ENCODE measurements around the gene SEMA4D.

DNA sequence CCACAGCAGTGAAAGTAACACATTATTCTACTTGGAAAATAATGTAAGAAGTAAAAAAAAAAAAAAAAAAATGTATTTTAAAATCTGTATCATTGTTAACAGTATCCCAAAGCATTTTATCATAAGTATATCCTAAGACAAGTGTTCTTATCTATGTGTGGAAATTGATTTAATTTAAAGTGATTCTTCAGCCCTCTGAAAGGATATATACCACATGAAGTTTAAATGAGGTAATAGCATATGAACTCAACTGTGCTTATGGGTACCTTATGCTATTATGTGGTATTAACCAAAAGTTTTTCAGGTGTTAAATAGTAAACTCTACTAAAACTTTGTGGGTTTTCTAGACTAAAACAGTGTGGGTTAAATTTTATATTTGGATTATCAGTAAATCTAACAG is 182.4 kb downstream of the SEMA4D start:
- TF ChIP-seq, protein P1, sequence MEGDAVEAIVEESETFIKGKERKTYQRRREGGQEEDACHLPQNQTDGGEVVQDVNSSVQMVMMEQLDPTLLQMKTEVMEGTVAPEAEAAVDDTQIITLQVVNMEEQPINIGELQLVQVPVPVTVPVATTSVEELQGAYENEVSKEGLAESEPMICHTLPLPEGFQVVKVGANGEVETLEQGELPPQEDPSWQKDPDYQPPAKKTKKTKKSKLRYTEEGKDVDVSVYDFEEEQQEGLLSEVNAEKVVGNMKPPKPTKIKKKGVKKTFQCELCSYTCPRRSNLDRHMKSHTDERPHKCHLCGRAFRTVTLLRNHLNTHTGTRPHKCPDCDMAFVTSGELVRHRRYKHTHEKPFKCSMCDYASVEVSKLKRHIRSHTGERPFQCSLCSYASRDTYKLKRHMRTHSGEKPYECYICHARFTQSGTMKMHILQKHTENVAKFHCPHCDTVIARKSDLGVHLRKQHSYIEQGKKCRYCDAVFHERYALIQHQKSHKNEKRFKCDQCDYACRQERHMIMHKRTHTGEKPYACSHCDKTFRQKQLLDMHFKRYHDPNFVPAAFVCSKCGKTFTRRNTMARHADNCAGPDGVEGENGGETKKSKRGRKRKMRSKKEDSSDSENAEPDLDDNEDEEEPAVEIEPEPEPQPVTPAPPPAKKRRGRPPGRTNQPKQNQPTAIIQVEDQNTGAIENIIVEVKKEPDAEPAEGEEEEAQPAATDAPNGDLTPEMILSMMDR (IDR thresholded peaks at IDR 0.05; ENCODE audit: poor library complexity, severe bottlenecking) = no peak
- TF ChIP-seq EZH2 (IDR thresholded peaks at IDR 0.05; ENCODE audit: borderline replicate concordance, insufficient read depth, low read length, poor library complexity, severe bottlenecking) = no peak
- TF ChIP-seq RAD21 (conservative IDR thresholded peaks at IDR 0.05) = no peak
- TF ChIP-seq REST (IDR thresholded peaks at IDR 0.05; ENCODE audit: borderline replicate concordance) = no peak
- no peak for TF ChIP-seq POLR2AphosphoS5 (IDR thresholded peaks at IDR 0.05)
- TF ChIP-seq EP300 (conservative IDR thresholded peaks at IDR 0.05; ENCODE audit: poor library complexity, severe bottlenecking) = no peak
- no peak for TF ChIP-seq MXI1 (conservative IDR thresholded peaks at IDR 0.05; ENCODE audit: poor library complexity, severe bottlenecking)
- no peak for TF ChIP-seq SMC3 (conservative IDR thresholded peaks at IDR 0.05; ENCODE audit: poor library complexity)
